ENCODE results near the gene SSBP1.
"Not testable (repeated sequence)": the region's sequence is repeated elsewhere in the genome, so short reads cannot be mapped to it uniquely, and the experiment has no call there.

SSBP1 gene

DNA sequence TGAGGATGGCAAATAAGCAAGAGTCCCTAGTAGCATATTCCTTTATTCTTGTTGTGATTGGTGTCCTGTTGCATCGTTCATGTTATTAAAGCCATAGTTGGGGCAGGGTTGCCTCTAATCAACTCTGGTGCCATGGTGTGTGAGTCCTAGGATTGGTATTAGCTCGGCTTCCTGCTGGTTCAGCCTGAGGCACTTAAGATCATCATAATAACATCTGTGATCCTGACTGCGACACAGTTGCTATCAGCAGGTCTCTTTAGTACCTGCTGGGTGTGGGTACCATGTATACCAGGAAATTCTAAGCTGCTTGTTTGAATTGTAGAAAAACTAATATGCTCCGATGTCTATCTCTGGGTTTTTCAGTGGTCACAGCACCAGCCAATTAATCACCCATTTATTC, 28.4 kb upstream of the SSBP1 start:
- DNase-seq = no peak

DNA sequence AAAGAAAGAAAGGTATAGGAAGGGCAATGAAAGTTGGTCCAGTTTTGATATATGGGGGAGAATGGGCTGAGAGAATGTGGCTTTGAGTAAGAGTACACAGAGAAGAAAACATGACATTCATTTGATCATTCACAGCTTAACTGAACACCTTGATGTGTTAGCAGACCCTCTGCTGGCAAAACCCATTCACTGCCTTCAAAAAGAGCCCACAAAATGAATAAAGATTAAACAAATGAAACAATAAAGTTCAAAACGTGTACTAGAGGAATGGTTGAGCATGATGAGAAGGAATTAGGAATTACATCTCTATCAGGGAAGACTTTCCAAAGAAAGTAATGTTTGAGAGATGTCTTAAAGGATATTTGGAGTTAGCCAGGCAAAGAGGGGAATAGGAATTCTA, 27.9 kb upstream of the SSBP1 start:
- DNase-seq = no peak

DNA sequence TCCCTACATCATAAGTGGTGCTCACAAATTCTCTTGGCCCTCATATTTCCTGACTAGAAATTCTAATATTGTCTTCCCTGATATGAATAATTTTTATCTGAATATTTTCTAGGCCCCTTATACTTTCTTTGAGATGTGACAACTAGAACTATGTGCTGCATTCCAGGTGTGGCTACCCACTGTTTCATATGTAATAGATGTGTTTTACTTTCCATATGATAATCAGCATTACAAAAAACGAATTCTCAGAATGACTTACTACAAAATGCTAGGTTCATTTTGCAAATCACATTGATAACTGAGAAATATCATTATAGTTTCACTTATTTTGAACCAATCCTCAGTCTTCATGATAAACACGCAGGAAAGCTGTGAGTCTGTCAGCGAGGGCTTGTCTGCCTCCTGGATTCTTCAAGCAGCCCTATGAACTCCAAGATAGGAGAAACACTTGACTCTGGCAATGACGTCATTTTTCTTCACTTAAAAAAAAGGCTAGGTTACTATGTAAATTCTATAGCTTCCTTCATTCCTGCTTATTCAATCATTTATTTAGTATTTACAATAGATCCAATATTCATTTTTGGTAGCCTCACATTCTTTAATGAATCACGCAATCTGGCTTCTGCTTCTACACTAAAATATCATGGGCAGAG, 25.4 kb upstream of the SSBP1 start:
- no peak for DNase-seq

DNA sequence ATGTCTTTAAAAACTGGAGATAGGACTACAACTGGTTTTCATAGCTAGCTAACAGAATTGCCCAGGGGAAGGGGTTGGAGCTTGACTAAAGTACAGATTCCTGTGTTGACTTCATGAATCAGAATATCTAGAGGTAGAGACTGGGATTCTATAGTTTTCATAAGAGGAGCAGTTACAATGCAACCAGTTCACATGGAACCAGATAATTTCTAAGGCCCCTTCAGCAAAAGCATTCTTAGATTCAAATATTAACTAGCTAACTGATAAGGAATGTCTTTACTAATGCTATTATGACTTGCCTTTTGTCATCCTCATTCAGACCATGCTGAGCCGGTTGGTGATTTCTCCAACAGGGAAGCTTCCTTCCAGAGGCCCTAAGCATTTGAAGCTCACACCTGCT, 24.3 kb upstream of the SSBP1 start:
- DNase-seq = no peak

DNA sequence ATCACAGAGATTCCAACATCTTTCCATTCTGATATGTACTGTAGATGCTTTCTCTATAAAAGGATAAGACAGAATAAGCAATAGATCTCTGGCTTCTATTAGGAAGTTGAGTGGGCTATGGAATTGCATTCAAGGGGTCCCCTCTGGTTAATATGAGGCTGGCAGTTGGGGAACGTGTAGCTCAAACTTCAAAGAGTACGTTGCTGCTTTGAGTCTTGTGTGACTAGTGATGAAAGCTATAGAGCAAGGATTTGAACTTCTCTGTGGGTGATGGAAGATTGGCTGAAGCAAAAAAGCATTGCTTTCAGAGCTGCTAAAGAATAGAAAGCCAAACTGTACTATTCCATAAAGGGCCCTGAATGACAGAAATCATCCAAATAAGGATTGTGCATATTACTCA, 23.6 kb upstream of the SSBP1 start:
- DNase-seq = no peak

DNA sequence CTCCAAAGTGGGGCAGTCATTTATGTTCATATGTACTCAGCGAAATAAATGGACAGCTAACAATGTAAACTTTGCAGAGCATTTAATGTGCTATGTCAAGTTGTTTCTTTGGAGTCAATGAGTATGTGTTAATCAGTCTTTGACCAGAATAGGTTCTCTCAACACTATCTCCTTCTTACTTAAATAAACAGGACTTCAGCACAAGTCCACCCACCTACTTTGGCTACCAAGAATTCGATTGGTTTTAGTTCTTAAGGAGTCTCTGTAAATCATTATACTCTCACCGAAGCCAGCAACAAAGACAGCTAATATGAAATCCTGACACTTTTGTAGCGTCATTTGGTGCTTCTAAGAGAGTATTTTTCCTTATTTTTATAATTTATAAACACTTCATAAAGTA, 23.1 kb upstream of the SSBP1 start:
- DNase-seq = no peak

DNA sequence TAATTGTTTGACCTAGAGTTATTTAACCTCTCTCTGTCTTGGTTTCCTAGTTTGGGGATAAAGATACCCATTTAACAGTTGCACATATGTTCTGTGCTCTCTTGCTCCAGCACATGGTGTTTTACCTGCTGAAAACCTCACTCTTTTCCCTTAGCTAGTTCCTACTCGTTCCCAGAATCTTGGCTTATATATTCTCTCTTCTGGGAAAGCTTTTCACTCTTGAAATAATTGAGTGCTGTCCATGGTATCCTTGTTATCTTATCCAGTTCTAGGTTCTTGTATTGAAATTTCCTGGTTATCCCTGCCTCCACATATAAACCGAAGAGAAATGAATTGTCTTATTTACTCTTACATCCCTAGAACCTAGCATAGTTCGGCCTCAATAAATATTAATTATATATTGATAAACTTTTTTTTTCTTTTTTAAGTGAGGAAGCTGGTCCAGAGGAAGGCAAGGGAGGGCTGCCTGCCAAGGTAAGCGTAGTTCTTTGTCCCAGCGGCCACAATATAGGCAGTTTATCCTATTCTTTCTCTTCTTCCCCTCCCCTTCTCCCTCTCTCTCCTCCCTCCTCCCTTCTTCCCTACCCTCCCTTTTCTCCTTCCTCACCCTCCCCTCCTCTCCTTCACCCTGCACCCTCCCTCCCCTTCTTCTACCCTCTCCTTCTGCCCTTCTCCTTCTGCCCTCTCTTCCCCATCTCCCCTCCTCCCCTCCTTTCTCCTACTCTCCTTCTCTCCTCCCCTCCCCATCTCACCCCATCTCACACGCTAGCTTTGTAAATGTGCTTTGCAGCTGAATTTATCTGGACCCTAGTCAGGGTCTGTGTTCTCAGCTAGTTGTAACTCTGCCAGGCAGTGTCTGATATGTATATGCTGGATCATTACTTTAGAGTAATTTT, 22.1 kb upstream of the SSBP1 start:
- no peak for DNase-seq

DNA sequence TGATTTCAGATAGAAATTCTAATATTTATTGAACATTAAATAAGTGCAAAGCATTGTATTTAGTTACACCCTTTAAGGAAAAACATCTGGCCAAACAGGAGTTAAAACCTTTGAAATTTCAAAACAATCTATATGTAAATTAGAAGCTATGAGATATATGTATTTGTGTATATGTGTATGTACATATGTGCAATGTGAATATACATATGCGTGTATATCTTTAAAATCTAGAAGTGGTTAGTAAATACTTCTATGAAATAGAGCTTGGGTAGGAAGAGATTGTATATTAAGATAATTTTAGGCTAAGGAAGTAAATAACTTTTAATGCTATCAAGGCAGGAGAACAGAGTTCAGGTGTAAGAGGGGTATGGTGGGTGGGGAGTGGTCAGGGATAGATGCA, 20.7 kb upstream of the SSBP1 start:
- DNase-seq = no peak

DNA sequence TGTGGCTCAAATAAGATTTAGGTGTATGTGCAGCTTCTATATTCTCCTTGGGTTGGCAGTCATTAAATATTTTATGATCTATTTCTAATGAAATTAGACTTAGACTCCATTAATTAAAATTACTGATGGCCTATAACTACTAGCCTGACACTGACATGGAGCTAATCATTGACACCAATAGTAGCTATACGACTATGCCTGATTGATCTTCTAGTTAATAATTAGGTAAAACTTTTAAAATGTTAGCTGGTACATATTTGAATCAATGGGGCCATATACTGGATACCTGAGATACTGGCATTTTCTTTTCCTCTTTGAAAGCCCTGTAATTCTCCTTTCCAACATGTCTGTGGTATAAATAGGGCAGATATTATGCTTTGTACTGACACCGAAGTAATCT, 15.6 kb upstream of the SSBP1 start:
- no peak for DNase-seq

DNA sequence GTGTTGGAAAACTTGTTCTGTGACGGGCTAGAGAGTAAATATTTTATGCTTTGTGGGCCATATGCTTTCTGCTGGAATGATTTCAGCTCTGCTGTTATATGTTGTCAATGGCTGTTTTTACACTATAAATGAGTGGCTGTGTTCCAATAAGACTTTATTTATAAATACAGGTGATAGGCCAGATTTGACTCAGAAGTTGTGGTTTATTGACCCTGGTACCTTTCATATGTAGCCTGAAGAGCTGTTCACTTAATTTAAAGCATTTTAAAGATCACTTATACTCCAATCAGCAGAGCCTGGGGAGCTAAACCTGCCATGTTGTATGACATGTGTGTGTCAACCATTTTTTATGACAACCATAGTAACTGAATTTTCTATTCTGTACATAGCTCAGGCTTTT, 9.1 kb upstream of the SSBP1 start:
- no peak for DNase-seq

DNA sequence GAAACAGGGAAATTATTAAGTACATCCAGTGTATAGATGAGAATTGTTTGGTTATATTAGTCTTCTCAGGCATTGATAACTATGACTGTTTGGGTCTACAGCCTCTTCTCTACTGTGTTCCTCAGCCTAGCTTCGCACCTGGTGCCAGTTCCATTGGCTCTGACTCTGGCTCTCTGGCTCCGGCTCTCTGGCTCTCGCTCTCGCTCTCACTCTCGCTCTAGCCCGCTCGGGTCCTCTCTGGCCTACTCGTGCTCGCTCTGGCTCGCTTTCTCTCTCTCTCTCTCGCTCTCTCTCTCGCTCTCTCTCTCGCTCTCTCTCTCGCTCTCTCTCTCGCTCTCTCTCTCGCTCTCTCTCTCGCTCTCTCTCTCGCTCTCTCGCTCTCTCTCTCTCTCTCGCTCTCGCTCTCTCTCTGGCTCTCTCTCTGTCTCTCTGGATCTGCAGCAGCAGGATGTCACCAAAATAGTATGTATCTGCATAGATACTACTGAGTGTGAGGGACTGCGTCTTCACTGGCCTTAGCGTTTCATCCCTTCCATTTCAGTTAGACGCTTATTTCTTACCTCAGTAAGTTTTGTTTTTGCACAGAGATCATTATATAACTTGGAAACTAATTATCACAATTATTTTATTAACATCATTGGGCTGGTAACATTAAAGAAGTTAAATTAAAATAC, 6.5 kb upstream of the SSBP1 start:
- DNase-seq = no peak

DNA sequence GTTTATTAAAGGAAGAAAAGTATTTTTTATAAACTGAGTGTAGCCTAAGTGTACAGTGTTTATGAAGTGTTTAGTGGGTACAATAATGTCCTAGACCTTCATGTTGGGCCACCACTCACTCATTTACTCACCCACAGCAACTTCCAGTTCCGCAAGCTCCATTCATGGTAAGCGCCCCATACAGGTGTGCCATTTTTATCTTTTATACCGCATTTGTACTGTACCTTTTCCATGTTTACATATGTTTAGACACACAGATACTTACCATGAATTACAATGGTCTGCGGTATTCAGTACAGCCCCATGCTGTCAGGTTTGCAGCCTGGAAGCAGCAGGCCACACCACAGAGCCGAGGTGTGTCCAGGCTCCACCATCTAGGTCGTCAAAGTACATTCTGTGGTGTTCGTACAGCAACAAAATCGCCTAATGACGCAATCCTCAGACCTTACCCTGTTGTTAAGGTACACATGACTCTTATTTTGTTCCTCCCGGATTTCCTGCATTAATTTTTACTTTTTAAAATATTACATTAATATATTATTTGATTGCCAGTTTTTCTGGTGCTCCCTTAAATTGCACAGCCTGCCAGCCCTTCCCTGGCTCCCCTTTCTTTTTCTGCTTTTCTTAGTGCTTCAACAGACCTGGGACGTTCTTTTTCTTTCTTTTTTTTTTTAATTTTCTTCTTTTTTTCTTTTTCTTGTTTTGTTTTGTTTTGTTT, 881 bp upstream of the SSBP1 start:
- no peak for DNase-seq

DNA sequence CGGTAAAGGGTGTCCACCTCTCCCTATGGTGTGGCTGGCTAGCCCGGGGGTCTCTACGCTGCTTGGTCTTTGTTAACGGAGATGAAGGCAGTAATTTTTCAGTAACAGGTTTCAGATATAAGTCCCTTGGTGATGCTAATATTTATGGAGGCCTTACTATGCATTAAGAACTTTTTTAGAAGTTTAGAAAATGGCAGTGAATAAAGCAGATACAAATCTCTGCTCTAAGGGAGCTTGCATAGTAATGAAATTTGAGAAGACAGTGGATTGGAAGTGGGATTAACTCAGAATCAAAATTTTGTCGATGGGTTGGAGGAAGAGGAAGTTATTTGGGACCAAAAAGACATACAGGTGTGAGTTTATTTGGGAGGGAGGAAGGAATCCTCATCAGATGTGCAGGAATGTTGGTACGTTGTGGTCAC, 445 bp downstream of the SSBP1 start:
- no peak for DNase-seq

DNA sequence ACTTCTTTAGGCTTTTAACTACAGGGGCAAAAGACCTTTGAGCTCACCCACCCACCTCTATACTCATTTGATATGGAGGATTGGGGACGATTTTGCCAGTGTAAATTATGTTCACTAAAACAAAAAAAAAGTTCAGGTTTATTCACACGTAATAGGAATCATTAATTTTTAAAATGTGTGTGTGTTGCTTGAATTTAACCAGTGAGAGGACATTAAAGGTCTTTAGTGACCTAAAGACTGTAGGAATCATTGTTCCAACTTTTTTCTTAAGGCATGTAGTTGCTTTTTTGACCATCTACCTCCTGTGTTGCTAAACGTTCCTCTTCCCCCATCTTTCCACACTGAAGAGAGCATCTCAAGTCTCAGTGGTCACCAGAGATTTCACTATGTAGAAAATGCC, 1.1 kb downstream of the SSBP1 start:
- DNase-seq = no peak

DNA sequence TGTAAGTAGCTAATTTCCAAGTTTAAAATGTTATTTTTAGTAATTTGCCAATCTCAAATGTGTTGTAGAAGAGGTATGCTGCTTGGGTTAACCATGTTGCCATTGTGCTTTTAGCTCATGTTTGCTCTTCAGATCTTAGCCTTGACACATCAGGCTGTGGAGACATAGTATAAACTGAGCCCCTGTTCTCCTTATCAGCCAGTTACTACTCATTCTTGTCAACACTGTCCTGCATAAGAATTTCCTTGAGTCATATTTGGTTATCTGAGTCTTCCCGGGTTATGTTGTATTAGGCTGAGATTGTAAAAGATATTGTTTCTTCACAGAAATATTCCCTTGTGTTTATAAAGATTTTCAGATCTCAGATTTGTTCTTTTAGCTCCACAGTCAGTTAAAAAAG, 4.1 kb downstream of the SSBP1 start:
- DNase-seq = no peak

DNA sequence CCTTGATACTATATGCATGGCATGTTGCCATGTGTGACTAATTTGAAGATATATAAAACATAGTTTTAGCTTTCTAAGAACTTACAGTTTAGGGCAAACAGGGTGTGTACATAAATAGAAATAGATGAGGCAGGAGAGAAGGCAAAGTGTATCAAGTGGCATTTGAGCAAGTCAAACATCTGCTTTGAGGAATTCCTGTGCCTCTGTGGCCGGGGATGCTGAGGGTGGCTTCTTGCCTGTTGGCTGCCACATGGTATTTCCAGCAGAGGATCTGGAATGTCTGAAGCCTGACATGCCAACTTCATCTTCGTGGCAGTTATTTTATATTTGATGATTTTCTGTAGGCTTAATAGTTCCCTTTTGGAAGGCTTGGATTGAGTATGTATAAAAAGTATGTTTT, 6.0 kb downstream of the SSBP1 start:
- no peak for DNase-seq

DNA sequence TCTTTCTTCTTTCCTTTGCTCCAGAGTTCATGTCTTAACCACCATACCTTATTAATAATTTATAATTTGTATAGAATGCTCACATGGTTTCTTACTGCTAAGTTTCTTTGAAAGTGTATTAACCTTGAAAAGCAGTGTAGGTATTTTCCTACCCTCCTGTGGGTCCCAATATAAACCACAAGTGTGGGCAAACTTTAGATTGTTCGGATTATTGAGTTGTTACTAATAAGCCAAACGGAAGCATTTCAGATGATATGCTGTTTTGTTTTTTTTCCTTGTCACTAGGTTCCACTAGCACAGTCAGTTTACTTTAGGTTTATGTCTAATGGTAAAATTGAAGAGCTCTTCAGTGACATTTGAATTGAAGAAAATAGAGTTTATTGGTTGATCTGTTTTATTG, 10.2 kb downstream of the SSBP1 start:
- no peak for DNase-seq

DNA sequence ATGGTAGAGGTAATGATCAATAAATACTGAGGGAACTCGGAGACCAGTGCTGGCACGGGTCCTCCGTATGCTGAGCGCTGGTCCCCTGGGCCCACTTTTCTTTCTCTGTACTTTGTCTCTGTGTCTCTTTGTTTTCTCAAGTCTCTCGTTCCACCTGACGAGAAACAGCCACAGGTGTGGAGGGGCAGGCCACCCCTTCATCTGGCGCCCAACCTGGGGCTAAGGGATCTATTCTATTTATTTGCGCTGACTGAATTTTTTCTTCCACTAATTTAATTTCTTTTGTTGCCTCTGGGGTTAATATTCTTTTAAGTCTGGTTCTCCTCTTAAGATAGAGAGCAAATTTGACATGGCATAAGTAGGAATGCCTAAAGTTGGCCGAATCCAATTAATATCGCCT, 13.7 kb downstream of the SSBP1 start:
- DNase-seq = not testable (repeated sequence)

DNA sequence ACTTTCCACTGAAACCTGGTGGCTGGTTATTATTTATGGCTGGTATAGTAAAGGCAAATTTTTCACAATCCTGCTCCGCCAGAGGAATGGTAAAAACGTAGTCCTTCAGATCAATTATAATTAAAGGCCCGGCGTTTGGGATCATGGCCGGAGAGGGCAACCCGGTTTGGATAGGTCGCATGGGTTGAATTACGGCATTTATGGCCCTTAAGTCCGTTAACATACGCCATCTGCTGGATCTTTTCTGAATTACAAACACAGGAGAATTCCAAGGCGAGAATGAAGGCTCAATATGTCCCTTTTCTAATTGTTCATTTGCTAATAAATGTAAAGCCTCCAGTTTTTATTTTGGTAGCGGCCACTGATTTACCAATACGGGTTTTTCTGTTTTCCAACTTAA, 14.5 kb downstream of the SSBP1 start:
- no peak for DNase-seq

DNA sequence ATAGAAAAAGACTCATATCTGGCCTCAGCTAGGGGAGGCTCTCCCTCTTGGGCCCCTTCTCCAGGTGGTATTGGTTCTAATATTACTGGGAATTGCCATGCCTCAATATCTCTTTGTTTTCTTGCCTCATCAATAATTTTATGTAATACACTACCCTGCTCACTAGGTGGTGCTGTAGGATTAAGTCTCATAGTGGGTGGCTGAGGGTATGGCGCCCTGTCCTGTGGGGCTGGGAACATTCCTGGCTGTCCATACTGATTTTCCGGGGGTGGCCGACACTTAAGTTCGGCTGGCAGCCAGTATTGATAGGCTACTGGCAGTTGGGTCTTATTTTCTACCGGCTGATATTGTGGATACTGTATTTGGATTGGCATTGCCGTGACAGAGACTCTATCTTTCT, 16.8 kb downstream of the SSBP1 start:
- DNase-seq = no peak

DNA sequence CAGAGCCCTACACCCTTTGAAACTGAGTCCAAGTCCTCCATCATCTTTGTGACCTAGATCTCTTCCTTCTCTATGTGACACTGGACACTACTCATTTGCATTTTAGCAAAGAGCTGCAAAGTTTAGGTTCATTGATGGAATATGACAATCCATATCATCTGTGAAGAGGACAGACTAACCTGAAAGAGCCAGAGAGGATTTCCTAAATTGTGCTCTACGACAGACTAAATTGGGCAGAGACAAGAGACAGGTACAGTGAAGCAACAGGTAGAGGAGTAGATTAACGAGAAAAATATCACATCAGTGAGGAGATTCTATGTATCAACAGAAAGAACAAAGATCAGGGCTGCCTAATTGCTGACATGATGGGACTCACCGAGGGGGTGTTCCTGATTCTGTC, 25.6 kb downstream of the SSBP1 start, which contains the start of gene TAS2R3:
TSS of gene TAS2R3 (plus strand) at position 301 of the 400 bp plus-strand sequence. CDS start at position 363, 62 bp downstream.
- no peak for DNase-seq

DNA sequence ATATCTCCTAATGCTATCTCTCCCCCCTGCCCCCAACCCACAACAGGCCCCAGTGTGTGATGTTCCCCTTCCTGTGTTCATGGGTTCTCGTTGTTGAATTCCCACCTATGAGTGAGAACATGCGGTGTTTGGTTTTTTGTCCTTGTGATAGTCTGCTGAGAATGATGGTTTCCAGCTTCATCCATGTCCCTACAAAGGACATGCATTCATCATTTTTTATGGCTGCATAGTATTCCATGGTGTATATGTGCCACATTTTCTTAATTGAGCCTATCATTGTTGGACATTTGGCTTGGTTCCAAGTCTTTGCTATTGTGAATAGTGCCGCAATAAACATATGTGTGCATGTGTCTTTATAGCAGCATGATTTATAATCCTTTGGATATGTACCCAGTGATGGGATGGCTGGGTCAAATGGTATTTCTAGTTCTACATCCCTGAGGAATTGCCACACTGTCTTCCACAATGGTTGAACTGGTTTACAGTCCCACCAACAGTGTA, 32.0 kb downstream of the SSBP1 start:
- not testable (repeated sequence) for DNase-seq

DNA sequence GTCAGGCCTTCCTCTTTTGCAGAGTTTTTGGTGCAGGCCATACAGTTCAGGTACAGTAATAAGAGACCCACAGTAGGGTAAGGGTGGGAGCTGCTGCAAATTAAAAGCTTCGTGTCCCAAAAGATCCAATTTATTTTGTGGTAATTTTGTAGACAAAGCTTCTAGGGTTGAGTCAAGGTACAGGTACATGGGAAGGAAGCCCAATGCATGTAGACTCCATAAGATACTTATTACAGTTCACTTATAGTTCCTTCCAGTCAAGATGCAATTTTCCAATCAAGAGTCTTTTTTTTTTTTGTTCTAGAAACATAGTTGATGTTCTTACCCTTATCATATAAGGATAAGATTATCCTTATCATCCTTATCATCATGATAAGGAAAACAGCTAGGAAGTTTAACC, 38.2 kb downstream of the SSBP1 start, which contains the start of gene TAS2R4:
TSS of gene TAS2R4 (plus strand) at position 301 of the 400 bp plus-strand sequence. CDS start 1,815 bp downstream, outside the sequence.
- no peak for DNase-seq

All from activated T-cell treated with anti-CD3 and anti-CD28 coated beads for 4 hours (primary cell).